Transverse colon (tissue), 4 donors: ENCODE measurements around the gene RUNX3. TPM values are rescaled to one million over a fixed set of nuclear protein-coding genes. Genes with fewer than 3 reads are reported as not detected.

Experiments
- DNase-seq: peaks from one replicate; pipeline ENCODE4 v3.0.0-alpha.2; 2019
- H3K27ac ChIP-seq, 4 donors: fragments of 200-600 bp; sonication (generic); 2 replicates each; pipeline ENCODE4 v1.5.1; 2016 to 2018; ENCODE audit warnings: inconsistent platforms in 4 of 4
- H3K27me3 ChIP-seq: fragments of 200-600 bp; sonication (generic); 2 replicates; pipeline ENCODE4 v1.5.1; 2017; ENCODE audit warnings: inconsistent platforms
- H3K36me3 ChIP-seq, 4 donors: fragments of 200-600 bp; sonication (generic); 2 replicates each; pipeline ENCODE4 v1.5.1; 2017 to 2019; ENCODE audit warnings: inconsistent platforms in 4 of 4
- H3K4me1 ChIP-seq, 4 donors: fragments of 200-600 bp; sonication (generic); 2 replicates each; pipeline ENCODE4 v1.5.1; 2017 to 2020; ENCODE audit warnings: inconsistent platforms in 4 of 4
- H3K4me3 ChIP-seq, 4 donors: fragments of 200-600 bp; sonication (generic); 1 replicate in 1 of 4; 2 replicates in 3 of 4; pipeline versions ENCODE4 v1.5.1 to v1.6.1; 2017 to 2019; ENCODE audit warnings: inconsistent platforms in 4 of 4
- H3K9me3 ChIP-seq, 2 donors: fragments of 200-600 bp; sonication (generic); 2 replicates each; pipeline ENCODE4 v1.5.1; 2017 to 2019; ENCODE audit warnings: inconsistent platforms in 2 of 2
- CTCF ChIP-seq, 5 experiments: fragments of 200-600 bp in 3 of 5; fragments of 450-650 bp in 2 of 5; sonication (generic) in 3 of 5; IDR thresholded peaks; 1 replicate in 2 of 5; 2 replicates in 3 of 5; pipeline ENCODE4 v1.5.1; 2016 to 2017; ENCODE audit warnings: antibody characterized with exemption in 5 of 5, inconsistent platforms in 3 of 5, mild to moderate bottlenecking in 2 of 5, moderate library complexity in 1 of 5
- EP300 ChIP-seq: sonication (generic); formaldehyde crosslinking; IDR thresholded peaks from one replicate; pipeline ENCODE4 v1.6.1; 2017; ENCODE audit warnings: antibody characterized with exemption, low read depth
- POLR2A ChIP-seq: fragments of 450-650 bp; IDR thresholded peaks from one replicate; pipeline ENCODE4 v1.6.1; 2016; ENCODE audit warnings: antibody characterized with exemption, mild to moderate bottlenecking, moderate library complexity
- POLR2AphosphoS5 ChIP-seq, 3 donors: sonication (generic); formaldehyde crosslinking; IDR thresholded peaks; one replicate each; pipeline ENCODE4 v1.6.1; 2016; ENCODE audit warnings: antibody characterized with exemption in 3 of 3
- WGBS, 2 donors: methylation state at CpG; one replicate each; pipeline ENCODE4 v1.1.5; 2018; ENCODE audit warnings: low coverage in 1 of 2; 5-methylcytosine and 5-hydroxymethylcytosine counted together
- in situ Hi-C, 4 donors: fragments of 200-750 bp; cut with MboI; loops; one replicate each; pipeline versions ENCODE4 v1.15.0 to v1.15.1; 2017; ENCODE audit warnings: low sequenced_read_pairs in 3 of 4, low pct_ligation_motif_present in 1 of 4, low pct_unique_long_range_greater_than_20kb in 1 of 4
- intact Hi-C: fragments of 100-400 bp; cut with DNase I; formaldehyde crosslinking; loops from one replicate; pipeline ENCODE4 v1.15.1; 2023; ENCODE audit warnings: low total_unique reads
- total RNA-seq, 4 donors: library from RNA; depleted of rRNA; stranded (reverse); fragments of >200 nt; gene quantifications; one replicate each; pipeline ENCODE4 v1.1.0, GENCODE V29; 2016

The RUNX3 gene
- total RNA-seq, 4 donors from 2014 or later: 1.5 to 4.8 (median 3.4) TPM

GRCh38 chr1:24859063-24860010 lies 70.7 kb downstream of the RUNX3 start:
- Histone ChIP-seq H3K9me3 (no peaks in the 10 kb centered on the region), H3K4me1 (peaks cover 3 to 29% (median 8%) of the 10 kb centered on the region in 4 donors), H3K4me3 (no peak overlapping the region), H3K36me3 (no peaks in the 10 kb centered on the region), H3K27me3 (no peaks in the 10 kb centered on the region), H3K27ac (no peak overlapping the region)
- no peak for TF ChIP-seq POLR2A
- intact Hi-C loops (loop anchor here (10.0 kb wide), 1 partner anchor 245 kb away; no protein-coding TSS in a partner anchor), in situ Hi-C loops (loop anchor here in 3 of 4 donors (10.0 kb wide), 3 partner anchors 45 to 245 kb away; no protein-coding TSS in a partner anchor)
- WGBS, 2 donors: 86 to 89% methylated on average over 4 to 10 of the region's 10 CpGs
- DNase-seq: no peak

GRCh38 chr1:24858277-24858676 lies 71.8 kb downstream of the RUNX3 start:
- 79% methylated on average over 1 of the region's 1 CpG; no CpG with 5 or more reads in 1 of the 2 donors for WGBS, 2 donors
- intact Hi-C loops: no loop called here

GRCh38 chr1:24857507-24858133 lies 72.5 kb downstream of the RUNX3 start:
- Histone ChIP-seq H3K4me1 (peaks cover 3 to 13% (median 5%) of the 10 kb centered on the region in 4 donors), H3K36me3 (no peaks in the 10 kb centered on the region), H3K27ac (no peak overlapping the region), H3K9me3 (no peaks in the 10 kb centered on the region), H3K4me3 (no peak overlapping the region), H3K27me3 (no peaks in the 10 kb centered on the region)
- in situ Hi-C loops: loop anchor here in 3 of 4 donors (10.0 kb wide), 3 partner anchors 47 to 247 kb away; no protein-coding TSS in a partner anchor
- no peak for TF ChIP-seq POLR2A
- 74 to 100% methylated on average over 2 to 6 of the region's 6 CpGs for WGBS, 2 donors
- intact Hi-C loops: no loop called here
- DNase-seq: no peak

More at GRCh38 chr1:24858277-24858676, 71.8 kb downstream of the RUNX3 start:
- TF ChIP-seq EP300: no peak
- TF ChIP-seq POLR2A: no peak
- TF ChIP-seq CTCF (IDR thresholded peaks at IDR 0.05): no peak
- no peak for TF ChIP-seq POLR2AphosphoS5 (IDR thresholded peaks at IDR 0.05)
- peaks cover 3 to 19% (median 5%) of the 10 kb centered on the region in 4 donors for H3K4me1 ChIP-seq
- H3K27ac ChIP-seq: no peak overlapping the region
- in situ Hi-C loops: loop anchor here in 3 of 4 donors (10.0 kb wide), 3 partner anchors 47 to 247 kb away; no protein-coding TSS in a partner anchor
- no peak for DNase-seq
- no peak overlapping the region for H3K4me3 ChIP-seq
- H3K27me3 ChIP-seq: no peaks in the 10 kb centered on the region
- no peaks in the 10 kb centered on the region for H3K9me3 ChIP-seq
- H3K36me3 ChIP-seq: no peaks in the 10 kb centered on the region

GRCh38 chr1:24856787-24857506 lies 73.1 kb downstream of the RUNX3 start:
- 75 to 82% methylated on average over 6 to 16 of the region's 16 CpGs for WGBS, 2 donors
- no peak overlapping the region for H3K27ac ChIP-seq
- TF ChIP-seq POLR2A: no peak
- no peak for TF ChIP-seq CTCF (IDR thresholded peaks at IDR 0.05)
- no peak for TF ChIP-seq POLR2AphosphoS5 (IDR thresholded peaks at IDR 0.05)
- no peak for TF ChIP-seq EP300
- H3K36me3 ChIP-seq: no peaks in the 10 kb centered on the region
- no peak overlapping the region for H3K4me3 ChIP-seq
- DNase-seq: no peak
- H3K27me3 ChIP-seq: no peaks in the 10 kb centered on the region
- no peaks in the 10 kb centered on the region for H3K9me3 ChIP-seq
- peaks cover 1 to 6% (median 3%) of the 10 kb centered on the region in 4 donors for H3K4me1 ChIP-seq
- in situ Hi-C loops (loop anchor here in 3 of 4 donors (10.0 kb wide), 3 partner anchors 48 to 248 kb away; no protein-coding TSS in a partner anchor), intact Hi-C loops (no loop called here)
